SK-N-MC (cell line): ENCODE results near the gene PXDC1.
"Not testable (repeated sequence)": the region's sequence is repeated elsewhere in the genome, so short reads cannot be mapped to it uniquely, and the experiment has no call there.

ENCODE experiments used
- DNase-seq: peaks from one replicate; pipeline ENCODE4 v3.0.0-alpha.2; 2011; ENCODE audit warnings: low read depth, low spot score
- H3K27ac ChIP-seq: fragments of 200-600 bp; sonication (generic); 2 replicates; pipeline ENCODE4 v1.5.1; 2016; ENCODE audit warnings: mixed run types
- H3K36me3 ChIP-seq: fragments of 200-600 bp; sonication (generic); 2 replicates; pipeline ENCODE4 v1.6.1; 2017; ENCODE audit warnings: antibody characterized with exemption, low read length, mixed read lengths; ENCODE audit not compliant: insufficient read depth
- H3K4me3 ChIP-seq: fragments of 200-600 bp; sonication (generic); 2 replicates; pipeline ENCODE4 v1.5.1; 2016
- H3K9ac ChIP-seq: fragments of 200-600 bp; sonication (generic); 2 replicates; pipeline ENCODE4 v1.8.0; 2017; ENCODE audit warnings: mixed run types, mixed read lengths; ENCODE audit not compliant: insufficient read length
- H3K9me3 ChIP-seq: fragments of 200-600 bp; sonication (generic); 2 replicates; pipeline ENCODE4 v1.6.1; 2017; ENCODE audit warnings: low read depth, mild to moderate bottlenecking, antibody characterized with exemption, low read length, moderate library complexity, mixed read lengths
- EZH2 ChIP-seq: fragments of 200-600 bp; sonication (generic); IDR thresholded peaks from one replicate; pipeline ENCODE4 v1.6.1; 2017; ENCODE audit warnings: antibody characterized with exemption
- FOXP2 ChIP-seq: optimal IDR thresholded peaks from 2 replicates; pipeline ENCODE3; 2011; ENCODE audit warnings: mild to moderate bottlenecking, moderate library complexity; ENCODE audit not compliant: insufficient read depth; ENCODE audit errors: extremely low read length, control extremely low read depth
- POLR2AphosphoS5 ChIP-seq: IDR thresholded peaks from 2 replicates; pipeline ENCODE4 v1.6.1; 2012; ENCODE audit warnings: mild to moderate bottlenecking, low read depth, low read length, borderline replicate concordance

PXDC1 gene

DNA sequence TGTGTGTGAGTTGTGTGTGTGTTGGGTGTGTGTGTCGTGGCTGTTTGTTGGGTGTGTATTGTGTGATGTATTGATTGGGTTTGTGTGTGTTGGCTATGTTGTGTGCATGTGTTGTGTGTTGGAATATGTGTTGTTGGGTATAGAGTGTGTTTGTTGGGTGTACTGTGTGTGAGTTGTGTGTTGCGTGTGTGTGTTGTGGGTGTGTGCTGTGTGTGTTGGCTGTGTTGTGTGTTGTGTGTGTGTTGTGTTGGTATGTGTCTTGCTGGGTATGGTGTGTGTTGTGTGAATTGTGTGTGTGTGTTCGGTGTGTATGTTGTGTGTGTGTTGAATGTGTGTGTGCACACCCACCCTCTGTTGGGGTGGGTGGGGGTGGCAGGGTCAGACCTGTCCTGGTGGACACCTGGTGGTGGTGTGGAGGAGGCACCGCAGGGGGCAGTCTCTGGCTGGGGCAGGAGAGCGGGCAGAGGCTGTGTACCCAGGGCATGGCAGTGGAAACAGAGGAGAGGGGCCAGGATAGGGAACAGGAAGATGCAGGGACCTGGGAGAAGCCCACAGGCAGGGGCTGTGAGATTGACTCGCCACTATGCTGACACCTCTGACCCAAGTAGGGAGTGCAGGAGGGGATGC, 25.5 kb upstream of the PXDC1 start:
- Histone ChIP-seq H3K9ac (no peak overlapping the region), H3K36me3 (no peaks in the 10 kb centered on the region), H3K9me3 (no peaks in the 10 kb centered on the region), H3K4me3 (no peak overlapping the region), H3K27ac (no peak overlapping the region)
- TF ChIP-seq POLR2AphosphoS5 (no peak), FOXP2 (no peak), EZH2 (no peak)
- DNase-seq, result no peak

- Histone ChIP-seq H3K9me3 (no peaks in the 10 kb centered on the region), H3K4me3 (no peak overlapping the region), H3K27ac (no peak overlapping the region), H3K36me3 (no peaks in the 10 kb centered on the region), H3K9ac (no peak overlapping the region)
- TF ChIP-seq EZH2 (no peak), FOXP2 (no peak), POLR2AphosphoS5 (no peak)
- no peak for DNase-seq
Observed at GRCh38 chr6:3775847-3776246, 24.3 kb upstream of the PXDC1 start.

DNA sequence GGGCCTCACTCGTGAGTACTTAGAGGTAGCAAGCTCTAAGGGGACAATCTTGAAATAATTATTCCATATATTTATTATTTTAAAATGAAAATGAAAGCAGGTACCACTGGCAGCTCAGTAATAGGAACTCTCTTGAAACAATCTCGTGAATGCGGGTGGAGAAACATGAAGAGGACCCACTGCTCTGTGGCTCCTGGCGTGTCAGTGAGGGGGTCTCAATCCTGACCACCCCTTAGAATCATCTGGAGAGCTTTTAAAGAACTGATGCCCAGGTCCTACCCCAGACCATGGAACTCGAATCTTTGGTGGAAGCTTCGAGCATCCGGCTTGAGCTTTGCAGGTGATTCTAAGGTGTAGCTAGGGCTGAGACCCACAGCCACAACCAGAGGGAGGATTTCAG, 23.9 kb upstream of the PXDC1 start:
- H3K4me3 ChIP-seq, result no peak overlapping the region
- no peaks in the 10 kb centered on the region for H3K36me3 ChIP-seq
- no peaks in the 10 kb centered on the region for H3K9me3 ChIP-seq
- TF ChIP-seq POLR2AphosphoS5 (no peak), FOXP2 (no peak), EZH2 (no peak)
- no peak overlapping the region for H3K27ac ChIP-seq
- no peak overlapping the region for H3K9ac ChIP-seq
- DNase-seq, result no peak

DNA sequence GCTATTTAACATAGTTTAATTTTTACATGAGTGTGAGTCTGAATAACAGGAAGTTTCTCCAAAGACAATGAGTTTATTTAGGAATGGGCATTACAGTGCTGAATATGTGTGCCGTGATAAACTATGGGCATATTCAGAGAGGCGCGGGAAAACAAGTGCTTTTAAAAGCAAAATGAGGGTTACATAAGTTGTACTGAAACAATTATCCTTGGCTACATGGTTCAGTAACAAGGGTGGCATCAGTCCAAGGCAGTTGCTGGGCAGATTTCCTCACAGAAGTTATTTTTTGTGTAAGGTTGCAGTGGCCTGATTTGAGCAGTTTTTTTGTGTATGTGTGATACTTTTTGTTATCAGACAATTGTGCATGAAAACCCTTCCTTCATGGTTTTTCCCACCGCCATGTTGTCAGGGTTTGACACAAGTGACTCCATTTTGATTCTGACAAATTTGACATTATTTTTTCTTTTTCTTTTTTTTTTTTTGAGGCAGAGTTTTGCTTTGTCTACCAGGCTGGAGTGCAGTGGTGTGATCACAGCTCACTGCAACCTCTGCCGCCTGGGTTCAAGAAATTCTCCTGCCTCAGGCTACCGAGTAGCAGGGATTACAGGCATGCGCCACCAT, 22.3 kb upstream of the PXDC1 start:
- DNase-seq, result no peak
- Histone ChIP-seq H3K9me3 (no peaks in the 10 kb centered on the region), H3K27ac (no peak overlapping the region), H3K4me3 (no peak overlapping the region), H3K9ac (no peak overlapping the region), H3K36me3 (no peaks in the 10 kb centered on the region)
- TF ChIP-seq POLR2AphosphoS5 (no peak), EZH2 (no peak), FOXP2 (no peak)

GRCh38 chr6:3772127-3772999, 20.9 kb upstream of the PXDC1 start:
- H3K36me3 ChIP-seq, DNase-seq, H3K27ac ChIP-seq, H3K9me3 ChIP-seq, H3K4me3 ChIP-seq, H3K9ac ChIP-seq: not testable (repeated sequence)

GRCh38 chr6:3771407-3772011, 20.0 kb upstream of the PXDC1 start:
- Histone ChIP-seq H3K9me3 (no peaks in the 10 kb centered on the region), H3K9ac (no peak overlapping the region), H3K36me3 (no peaks in the 10 kb centered on the region), H3K27ac (no peak overlapping the region), H3K4me3 (no peak overlapping the region)
- TF ChIP-seq POLR2AphosphoS5 (no peak), EZH2 (no peak), FOXP2 (no peak)
- no peak for DNase-seq

DNA sequence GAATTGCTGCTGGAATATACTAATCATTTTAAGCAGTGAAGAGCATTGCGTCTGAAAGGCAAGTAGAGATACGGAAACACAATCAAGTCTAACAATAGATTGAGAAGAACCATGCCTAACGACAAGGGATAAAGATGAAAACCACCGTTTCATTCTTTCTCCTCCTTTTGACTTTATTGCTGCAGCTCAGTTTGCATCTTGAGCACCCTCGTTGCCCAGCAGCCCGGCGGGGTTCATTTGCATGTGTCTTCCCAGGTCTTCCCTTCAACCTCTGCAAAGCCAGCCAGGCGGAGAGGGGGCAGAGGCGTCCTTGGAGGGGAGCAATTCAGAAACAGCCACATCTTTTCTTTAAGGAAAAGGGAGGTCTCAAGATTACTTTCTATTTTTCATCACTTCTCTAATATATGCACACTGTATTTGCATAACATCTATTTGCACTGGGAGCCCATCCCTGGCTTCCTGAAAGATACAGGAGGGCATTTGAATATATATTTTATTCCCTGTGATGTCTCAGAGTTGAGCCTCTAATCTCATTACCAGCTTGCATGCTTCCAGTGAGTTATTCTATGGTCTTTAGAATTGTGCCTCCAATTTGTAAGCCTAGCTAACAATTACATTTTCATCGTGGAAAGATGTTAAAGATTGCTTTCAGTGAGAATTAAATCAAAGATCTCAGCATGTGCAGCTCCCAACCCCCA, 18.7 kb upstream of the PXDC1 start:
- TF ChIP-seq POLR2AphosphoS5 (no peak), FOXP2 (no peak), EZH2 (no peak)
- Histone ChIP-seq H3K36me3 (no peaks in the 10 kb centered on the region), H3K9me3 (no peaks in the 10 kb centered on the region), H3K27ac (no peak overlapping the region), H3K4me3 (no peak overlapping the region), H3K9ac (no peak overlapping the region)
- DNase-seq, result no peak

DNA sequence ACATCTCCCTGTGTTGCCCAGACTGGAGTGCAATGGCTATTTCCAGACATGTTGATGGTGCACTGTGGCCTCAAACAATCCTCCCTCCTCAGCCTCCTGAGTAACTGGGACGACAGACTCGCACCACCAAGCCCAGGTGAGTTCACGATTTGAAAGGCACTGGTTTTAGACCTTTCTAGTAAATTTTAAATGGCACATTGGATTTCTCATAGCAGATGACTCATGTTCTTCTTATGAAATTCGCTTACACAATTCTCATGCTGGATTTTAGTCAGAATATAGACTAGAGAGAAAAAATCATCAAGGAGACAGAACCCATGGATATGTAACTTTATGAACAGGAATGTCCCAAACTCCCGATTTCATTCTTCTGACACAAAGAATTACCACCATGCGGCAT, 18.1 kb upstream of the PXDC1 start:
- Histone ChIP-seq H3K9me3 (no peaks in the 10 kb centered on the region), H3K4me3 (no peak overlapping the region), H3K27ac (no peak overlapping the region), H3K9ac (no peak overlapping the region), H3K36me3 (no peaks in the 10 kb centered on the region)
- no peak for DNase-seq
- TF ChIP-seq POLR2AphosphoS5, result no peak
- TF ChIP-seq EZH2, result no peak
- no peak for TF ChIP-seq FOXP2
